Measurements from ENCODE around the gene MTERF1. TPM values are rescaled to one million over a fixed set of nuclear protein-coding genes. Genes with fewer than 3 reads are reported as not detected.

The MTERF1 gene
- polyA plus RNA-seq, 1 of the 3 experiments (the other 2 are of a cell fraction): 6.1 TPM

DNA sequence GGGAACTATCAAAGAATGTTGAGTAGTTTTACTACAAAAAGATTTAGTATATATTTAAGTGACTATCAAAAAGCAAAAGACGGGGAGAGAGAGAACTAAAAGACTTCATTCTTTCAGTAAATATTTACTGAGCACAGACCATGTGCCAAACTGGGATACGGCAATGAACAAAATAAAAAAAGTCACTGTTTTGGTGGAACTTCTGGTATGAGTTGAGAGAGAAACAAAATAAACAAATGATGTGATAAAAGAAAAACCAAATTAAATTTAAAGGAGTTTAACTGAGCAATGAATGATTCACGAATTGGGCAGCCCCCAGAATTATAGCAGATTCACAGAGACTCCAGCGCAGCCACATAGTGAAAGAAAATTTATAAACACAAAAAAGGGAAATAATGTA lies 42.4 kb upstream of the MTERF1 start (continued):
- TF ChIP-seq, protein P1, sequence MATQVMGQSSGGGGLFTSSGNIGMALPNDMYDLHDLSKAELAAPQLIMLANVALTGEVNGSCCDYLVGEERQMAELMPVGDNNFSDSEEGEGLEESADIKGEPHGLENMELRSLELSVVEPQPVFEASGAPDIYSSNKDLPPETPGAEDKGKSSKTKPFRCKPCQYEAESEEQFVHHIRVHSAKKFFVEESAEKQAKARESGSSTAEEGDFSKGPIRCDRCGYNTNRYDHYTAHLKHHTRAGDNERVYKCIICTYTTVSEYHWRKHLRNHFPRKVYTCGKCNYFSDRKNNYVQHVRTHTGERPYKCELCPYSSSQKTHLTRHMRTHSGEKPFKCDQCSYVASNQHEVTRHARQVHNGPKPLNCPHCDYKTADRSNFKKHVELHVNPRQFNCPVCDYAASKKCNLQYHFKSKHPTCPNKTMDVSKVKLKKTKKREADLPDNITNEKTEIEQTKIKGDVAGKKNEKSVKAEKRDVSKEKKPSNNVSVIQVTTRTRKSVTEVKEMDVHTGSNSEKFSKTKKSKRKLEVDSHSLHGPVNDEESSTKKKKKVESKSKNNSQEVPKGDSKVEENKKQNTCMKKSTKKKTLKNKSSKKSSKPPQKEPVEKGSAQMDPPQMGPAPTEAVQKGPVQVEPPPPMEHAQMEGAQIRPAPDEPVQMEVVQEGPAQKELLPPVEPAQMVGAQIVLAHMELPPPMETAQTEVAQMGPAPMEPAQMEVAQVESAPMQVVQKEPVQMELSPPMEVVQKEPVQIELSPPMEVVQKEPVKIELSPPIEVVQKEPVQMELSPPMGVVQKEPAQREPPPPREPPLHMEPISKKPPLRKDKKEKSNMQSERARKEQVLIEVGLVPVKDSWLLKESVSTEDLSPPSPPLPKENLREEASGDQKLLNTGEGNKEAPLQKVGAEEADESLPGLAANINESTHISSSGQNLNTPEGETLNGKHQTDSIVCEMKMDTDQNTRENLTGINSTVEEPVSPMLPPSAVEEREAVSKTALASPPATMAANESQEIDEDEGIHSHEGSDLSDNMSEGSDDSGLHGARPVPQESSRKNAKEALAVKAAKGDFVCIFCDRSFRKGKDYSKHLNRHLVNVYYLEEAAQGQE (IDR thresholded peaks at IDR 0.05; ENCODE audit: low read depth, low read length): no peak
- TF ChIP-seq MEF2A (IDR thresholded peaks at IDR 0.05; ENCODE audit: borderline replicate concordance, low read depth) (no peak), GABPA (IDR thresholded peaks at IDR 0.05; ENCODE audit: low read depth) (no peak), NRF1 (IDR thresholded peaks at IDR 0.05; ENCODE audit: low read depth, low read length) (no peak), TCF12 (IDR thresholded peaks at IDR 0.05) (no peak)

DNA sequence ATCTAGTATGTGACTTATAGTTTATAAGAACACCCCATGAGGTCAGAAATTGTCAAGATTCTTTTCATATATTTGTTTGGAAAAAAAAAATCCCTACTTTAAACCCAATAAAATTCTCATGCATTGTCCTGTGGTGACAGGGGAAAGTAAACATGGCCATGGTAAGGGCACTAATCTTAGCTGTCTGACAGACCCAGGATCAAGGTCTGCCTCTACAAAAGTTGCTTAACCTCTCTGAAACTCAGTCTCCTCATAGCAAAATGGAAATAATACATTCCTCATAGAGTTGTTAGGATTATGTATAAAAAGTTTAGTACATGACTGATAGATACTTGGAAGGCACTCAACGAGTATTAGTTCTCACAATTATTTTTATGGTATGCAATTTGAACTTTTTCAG lies 37.9 kb upstream of the MTERF1 start:
- no peaks in the 10 kb centered on the region for H3K27me3 ChIP-seq (ENCODE audit: insufficient read depth)
- H3F3A ChIP-seq (replicated peaks; ENCODE audit: insufficient read depth): peaks cover 11% of the 10 kb centered on the region
- POLR2A ChIA-PET: no interaction called here
- H3K9me2 ChIP-seq: no peaks in the 10 kb centered on the region; the same call in 1 of the 2 replicates
- H3K9ac ChIP-seq: no peak overlapping the region
- no peak overlapping the region for H2AFZ ChIP-seq (ENCODE audit: low read depth)
- DNase-seq: no peak
- no peaks in the 10 kb centered on the region for H3K9me3 ChIP-seq
- no peak overlapping the region for H3K4me2 ChIP-seq
- H3K36me3 ChIP-seq (replicated peaks in 1 of 2; ENCODE audit: control insufficient read depth in 1 of 2, insufficient read depth in 2 of 2, low read length in 1 of 2): no peaks in the 10 kb centered on the region
- no peaks in the 10 kb centered on the region for H4K20me1 ChIP-seq (ENCODE audit: insufficient read depth)
- no peak for TF ChIP-seq GATA2 (CRISPR knock-in tag; IDR thresholded peaks at IDR 0.05)
- TF ChIP-seq, protein P2, sequence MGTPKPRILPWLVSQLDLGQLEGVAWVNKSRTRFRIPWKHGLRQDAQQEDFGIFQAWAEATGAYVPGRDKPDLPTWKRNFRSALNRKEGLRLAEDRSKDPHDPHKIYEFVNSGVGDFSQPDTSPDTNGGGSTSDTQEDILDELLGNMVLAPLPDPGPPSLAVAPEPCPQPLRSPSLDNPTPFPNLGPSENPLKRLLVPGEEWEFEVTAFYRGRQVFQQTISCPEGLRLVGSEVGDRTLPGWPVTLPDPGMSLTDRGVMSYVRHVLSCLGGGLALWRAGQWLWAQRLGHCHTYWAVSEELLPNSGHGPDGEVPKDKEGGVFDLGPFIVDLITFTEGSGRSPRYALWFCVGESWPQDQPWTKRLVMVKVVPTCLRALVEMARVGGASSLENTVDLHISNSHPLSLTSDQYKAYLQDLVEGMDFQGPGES (IDR thresholded peaks at IDR 0.05; ENCODE audit: low read depth, low read length): no peak
- TF ChIP-seq ELF1 (IDR thresholded peaks at IDR 0.05): no peak
- no peak for TF ChIP-seq FOXJ3 (CRISPR knock-in tag; IDR thresholded peaks at IDR 0.05)
- no peak for TF ChIP-seq NRF1 (IDR thresholded peaks at IDR 0.05; ENCODE audit: low read depth, low read length)
- no peak for TF ChIP-seq RCOR1 (IDR thresholded peaks at IDR 0.05; ENCODE audit: low read length)
- no peak for TF ChIP-seq FOSL2 (IDR thresholded peaks at IDR 0.05; ENCODE audit: borderline replicate concordance, low read depth)
- TF ChIP-seq NFIC (IDR thresholded peaks at IDR 0.05; ENCODE audit: borderline replicate concordance): no peak
- no peak for TF ChIP-seq JUND (IDR thresholded peaks at IDR 0.05)
- no peak for TF ChIP-seq YY1 (IDR thresholded peaks at IDR 0.05; ENCODE audit: low read depth)
- 7% methylated on average over 1 of the region's 1 CpG for WGBS (ENCODE audit: low lambda C conversion rate)
- CTCF ChIA-PET: no interaction called here
- no peaks in the 10 kb centered on the region; a peak in 1 of 4 replicates for H3K4me1 ChIP-seq (ENCODE audit: control insufficient read depth in 1 of 2, insufficient read depth in 2 of 2, low read depth in 1 of 2, low read length in 1 of 2)
- H3K79me2 ChIP-seq (ENCODE audit: insufficient read depth): no peaks in the 10 kb centered on the region
- H3K4me3 ChIP-seq (ENCODE audit: low read depth in 2 of 2, low read length in 1 of 2): no peak overlapping the region
- H3K27ac ChIP-seq (ENCODE audit: low read depth in 2 of 2, low read length in 1 of 2): no peak overlapping the region
